CD14-positive monocyte (primary cell): ENCODE results near the gene XPNPEP3. TPM values are rescaled to one million over a fixed set of nuclear protein-coding genes. Genes with fewer than 3 reads are reported as not detected.
A peak's percentile ranks its signal among the peaks of the same experiment; 100 is the strongest.

Experiments
- DNase-seq, 3 donors: peaks; one replicate each; pipeline ENCODE4 v3.0.0-alpha.2; 2011 to 2022
- H2AFZ ChIP-seq: 2 replicates; pipeline ENCODE4 v1.6.0; 2012; ENCODE audit warnings: mild to moderate bottlenecking, low read depth, low read length, inconsistent platforms; ENCODE audit not compliant: insufficient read depth, poor library complexity, severe bottlenecking
- H3K27ac ChIP-seq, 2 donors: 1 replicate in 1 of 2; 2 replicates in 1 of 2; pipeline ENCODE4 v1.5.1; 2012 to 2013; ENCODE audit warnings: low read length in 2 of 2, control low read depth in 1 of 2, inconsistent platforms in 1 of 2, low read depth in 1 of 2, mild to moderate bottlenecking in 1 of 2
- H3K27me3 ChIP-seq, 2 donors: one replicate each; pipeline versions ENCODE4 v1.6.0 to v1.6.1; 2011 to 2013; ENCODE audit warnings: low read length in 2 of 2; ENCODE audit not compliant: control insufficient read depth in 2 of 2, insufficient read depth in 2 of 2
- H3K36me3 ChIP-seq, 2 donors: replicated peaks in 1 of 2; 1 replicate in 1 of 2; 2 replicates in 1 of 2; pipeline versions ENCODE4 v1.5.1 to v1.6.1; 2012 to 2013; ENCODE audit warnings: low read length in 2 of 2, control low read depth in 1 of 2, inconsistent platforms in 1 of 2, mild to moderate bottlenecking in 1 of 2; ENCODE audit not compliant: insufficient read depth in 2 of 2, control insufficient read depth in 1 of 2
- H3K4me1 ChIP-seq, 2 donors: 1 replicate in 1 of 2; 2 replicates in 1 of 2; pipeline versions ENCODE4 v1.5.1 to v1.6.1; 2012 to 2013; ENCODE audit warnings: low read length in 2 of 2, control low read depth in 1 of 2, inconsistent platforms in 1 of 2, mild to moderate bottlenecking in 1 of 2, moderate library complexity in 1 of 2; ENCODE audit not compliant: insufficient read depth in 2 of 2, control insufficient read depth in 1 of 2
- H3K4me2 ChIP-seq: replicated peaks from 2 replicates; pipeline ENCODE3; 2012; ENCODE audit warnings: low read length, moderate library complexity, mild to moderate bottlenecking; ENCODE audit not compliant: poor library complexity, severe bottlenecking; ENCODE audit errors: extremely low read depth
- H3K4me3 ChIP-seq, 3 experiments: fragments of 200-600 bp in 1 of 3; sonication (generic) in 1 of 3; replicated peaks in 1 of 3; 1 replicate in 2 of 3; 2 replicates in 1 of 3; pipeline ENCODE4 v1.5.1; 2011 to 2013; ENCODE audit warnings: low read length in 3 of 3, mild to moderate bottlenecking in 3 of 3, control low read depth in 2 of 3, low read depth in 2 of 3, inconsistent platforms in 1 of 3, moderate library complexity in 1 of 3
- H3K79me2 ChIP-seq: 2 replicates; pipeline ENCODE4 v1.6.0; 2012; ENCODE audit warnings: mild to moderate bottlenecking, control low read depth, inconsistent platforms, low read length, moderate library complexity; ENCODE audit not compliant: insufficient read depth
- H3K9ac ChIP-seq: 2 replicates; pipeline ENCODE4 v1.6.0; 2017; ENCODE audit warnings: low read length, mild to moderate bottlenecking; ENCODE audit not compliant: insufficient read depth, poor library complexity, severe bottlenecking
- H3K9me3 ChIP-seq, 2 donors: replicated peaks in 1 of 2; 1 replicate in 1 of 2; 2 replicates in 1 of 2; pipeline versions ENCODE4 v1.5.1 to v1.6.1; 2012 to 2013; ENCODE audit warnings: low read length in 2 of 2, control low read depth in 1 of 2; ENCODE audit not compliant: control insufficient read depth in 1 of 2, insufficient read depth in 1 of 2
- H4K20me1 ChIP-seq: 2 replicates; pipeline ENCODE4 v1.6.0; 2012; ENCODE audit warnings: mild to moderate bottlenecking, low read length, control low read depth, moderate library complexity; ENCODE audit not compliant: insufficient read depth
- H3K27ac Mint-ChIP-seq, 7 donors: one replicate each; pipeline ENCODE4 v1.8.0; 2020; ENCODE audit warnings: mild to moderate bottlenecking in 7 of 7, mixed read lengths in 7 of 7, moderate library complexity in 6 of 7, inconsistent platforms in 2 of 7
- H3K27me3 Mint-ChIP-seq, 3 donors: one replicate each; pipeline ENCODE4 v1.8.0; 2021 to 2022; ENCODE audit warnings: low read depth in 3 of 3, mild to moderate bottlenecking in 3 of 3, mixed read lengths in 3 of 3, moderate library complexity in 3 of 3, inconsistent platforms in 1 of 3
- H3K36me3 Mint-ChIP-seq, 2 donors: one replicate each; pipeline ENCODE4 v1.8.0; 2020; ENCODE audit warnings: mixed read lengths in 2 of 2, inconsistent platforms in 1 of 2, mild to moderate bottlenecking in 1 of 2
- H3K4me1 Mint-ChIP-seq: one replicate; pipeline ENCODE4 v1.8.0; 2020; ENCODE audit warnings: mild to moderate bottlenecking, mixed read lengths
- H3K4me3 Mint-ChIP-seq, 2 donors: one replicate each; pipeline ENCODE4 v1.8.0; 2020; ENCODE audit warnings: mild to moderate bottlenecking in 2 of 2, mixed read lengths in 2 of 2, moderate library complexity in 1 of 2
- H3K9me3 Mint-ChIP-seq, 7 donors: one replicate each; pipeline ENCODE4 v1.8.0; 2020 to 2022; ENCODE audit warnings: mixed read lengths in 7 of 7, mild to moderate bottlenecking in 6 of 7, moderate library complexity in 6 of 7, inconsistent platforms in 2 of 7
- CTCF ChIP-seq: fragments of 200-600 bp; IDR thresholded peaks from one replicate; pipeline ENCODE4 v1.8.0; 2022; ENCODE audit warnings: antibody characterized with exemption, mild to moderate bottlenecking
- whole genome bisulfite sequencing: methylation state at CpG from one replicate; pipeline ENCODE4 v1.1.5; 2013; ENCODE audit warnings: missing lambda C conversion rate; ENCODE audit not compliant: insufficient coverage; 5-methylcytosine and 5-hydroxymethylcytosine counted together
- intact Hi-C, 2 donors: fragments of 100-400 bp; cut with micrococcal nuclease; formaldehyde crosslinking; loops; one replicate each; pipeline versions ENCODE4 v1.15.0 to v1.15.1; 2023
- polyA plus RNA-seq, 3 donors: library from polyadenylated mRNA; depleted of rRNA in 1 of 3; unstranded in 2 of 3; stranded (reverse) in 1 of 3; fragments of 300-500 nt in 2 of 3; fragments of >200 nt in 1 of 3; fragmentation: Illumina TruSeq in 2 of 3; gene quantifications; 1 replicate in 2 of 3; 2 replicates in 1 of 3; pipeline ENCODE4 v1.2.3, GENCODE V29; 2012 to 2021

XPNPEP3 gene
- polyA plus RNA-seq, 3 donors, result 3.6 to 9.4 (median 7.3) TPM

- H3K36me3 Mint-ChIP-seq, result peaks cover 57 to 84% of the 10 kb centered on the region in 2 donors
- peaks cover 0 to 3% (median 0%) of the 10 kb centered on the region in 3 donors for H3K27me3 Mint-ChIP-seq
- no CpG with 5 or more reads among the region's 2 CpGs for WGBS
- peaks cover 7% of the 10 kb centered on the region for H3K4me1 Mint-ChIP-seq
- Histone ChIP-seq H3K36me3 (peaks cover 44 to 86% of the 10 kb centered on the region in 2 donors), H3K4me1 (peaks cover 0 to under 1% of the 10 kb centered on the region in 2 donors), H3K27me3 (no peaks in the 10 kb centered on the region), H2AFZ (no peak overlapping the region), H3K9ac (no peak overlapping the region), H4K20me1 (peaks cover 29% of the 10 kb centered on the region), H3K9me3 (no peaks in the 10 kb centered on the region), H3K4me2 (no peak overlapping the region), H3K27ac (no peak overlapping the region), H3K4me3 (no peak overlapping the region), H3K79me2 (peaks cover 92% of the 10 kb centered on the region)
- peaks cover 0 to 2% (median 0%) of the 10 kb centered on the region in 7 donors for H3K9me3 Mint-ChIP-seq
- intact Hi-C loops, result loop anchor here in 1 of 2 donors (10.0 kb wide), 1 partner anchor 247 kb away; the partner anchor contains the start of gene L3MBTL2
- DNase-seq, result no peak
- TF ChIP-seq CTCF, result no peak
- no peak overlapping the region for H3K4me3 Mint-ChIP-seq
- H3K27ac Mint-ChIP-seq, result peak overlapping the region in 3 of 7 donors; percentile 46 to 74 (median 54)
These were observed 101.4 kb downstream of the XPNPEP3 start for GRCh38 chr22:40958299-40958698.

- no peak overlapping the region for H2AFZ ChIP-seq
- peak overlapping the region in 1 of 2 donors; percentile 0 for H3K4me3 Mint-ChIP-seq
- H3K9ac ChIP-seq, result no peak overlapping the region
- no peaks in the 10 kb centered on the region for H3K9me3 ChIP-seq
- intact Hi-C loops, result no loop called here
- H4K20me1 ChIP-seq, result peaks cover 29% of the 10 kb centered on the region
- peak overlapping the region in 4 of 7 donors; percentile 52 to 82 (median 68) for H3K27ac Mint-ChIP-seq
- peaks cover 55 to 80% of the 10 kb centered on the region in 2 donors for H3K36me3 Mint-ChIP-seq
- H3K4me3 ChIP-seq, result no peak overlapping the region
- H3K36me3 ChIP-seq, result peaks cover 45 to 85% of the 10 kb centered on the region in 2 donors
- no peak for DNase-seq
- no peak overlapping the region for H3K4me2 ChIP-seq
- peaks cover 0 to under 1% of the 10 kb centered on the region in 2 donors for H3K4me1 ChIP-seq
- peaks cover 5% of the 10 kb centered on the region for H3K4me1 Mint-ChIP-seq
- no peaks in the 10 kb centered on the region for H3K27me3 ChIP-seq
- no peak for TF ChIP-seq CTCF
- 100% methylated on average over 1 of the region's 2 CpGs for WGBS
- H3K9me3 Mint-ChIP-seq, result peaks cover 0 to 2% (median 0%) of the 10 kb centered on the region in 7 donors
- H3K79me2 ChIP-seq, result peaks cover 86% of the 10 kb centered on the region
- H3K27me3 Mint-ChIP-seq, result peaks cover 0 to 3% (median 0%) of the 10 kb centered on the region in 3 donors
- peak overlapping the region in 1 of 2 donors; percentile 36 for H3K27ac ChIP-seq
These were observed 103.2 kb downstream of the XPNPEP3 start for GRCh38 chr22:40960145-40960544.
